ENCODE results near the gene VPS8. TPM values are rescaled to one million over a fixed set of nuclear protein-coding genes. Genes with fewer than 3 reads are reported as not detected.

VPS8 gene
- total and polyA plus RNA-seq, 9 of the 15 experiments (the other 6 are each of a cell fraction or from before 2014, with no cell fraction given): 7.2 to 41.0 (median 28.3) TPM

DNA sequence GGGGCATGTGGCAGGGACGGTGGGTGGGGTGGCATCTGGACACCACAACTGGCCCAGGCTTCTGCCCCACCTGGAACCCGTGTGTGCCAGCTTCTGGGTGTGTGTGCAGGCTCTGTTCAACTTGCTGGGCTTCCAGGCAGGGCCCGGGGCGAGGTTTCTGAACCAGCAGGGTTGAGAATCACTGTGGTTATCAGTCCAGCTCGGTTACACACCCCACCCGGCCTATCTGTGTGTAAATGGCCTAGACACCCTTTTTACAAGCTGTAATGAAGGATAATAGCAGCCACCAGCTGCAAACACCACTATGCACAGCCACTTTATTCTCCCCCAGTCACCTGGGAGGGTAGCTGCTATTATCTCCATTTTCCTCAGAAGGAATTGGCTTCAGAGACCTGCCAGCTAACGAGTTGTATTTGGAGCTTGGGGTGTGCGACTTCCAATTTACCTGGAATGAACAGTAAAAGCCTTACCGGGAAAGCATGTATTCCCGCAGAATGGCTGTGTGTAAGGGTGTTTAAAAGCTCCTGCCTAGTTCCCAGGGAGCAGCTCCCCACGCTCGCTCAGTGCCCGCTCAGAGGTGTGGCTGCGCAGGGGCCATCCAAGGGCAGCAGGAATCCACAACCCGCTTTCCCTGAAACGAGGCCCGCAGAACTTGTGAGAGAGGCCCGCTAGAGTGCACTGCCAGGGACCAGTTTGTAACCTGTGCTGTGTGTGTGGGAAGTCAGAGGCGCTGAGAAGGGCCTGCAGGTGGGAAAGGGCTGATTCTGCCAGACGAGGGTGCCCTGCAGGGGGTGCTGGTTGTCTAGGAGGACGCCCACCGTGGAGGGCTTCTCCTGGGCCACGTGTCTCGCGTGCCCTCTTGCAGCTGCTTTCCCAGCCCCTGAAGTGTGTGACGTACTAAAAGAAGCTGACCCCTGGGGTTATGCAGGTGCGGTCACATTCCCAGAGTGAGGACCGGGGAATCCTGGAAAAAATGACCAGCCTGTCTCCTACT, 257.4 kb downstream of the VPS8 start:
- ATAC-seq: peak; percentile 21; the same call in 2 of the 3 replicates
- TF ChIP-seq, protein P1, sequence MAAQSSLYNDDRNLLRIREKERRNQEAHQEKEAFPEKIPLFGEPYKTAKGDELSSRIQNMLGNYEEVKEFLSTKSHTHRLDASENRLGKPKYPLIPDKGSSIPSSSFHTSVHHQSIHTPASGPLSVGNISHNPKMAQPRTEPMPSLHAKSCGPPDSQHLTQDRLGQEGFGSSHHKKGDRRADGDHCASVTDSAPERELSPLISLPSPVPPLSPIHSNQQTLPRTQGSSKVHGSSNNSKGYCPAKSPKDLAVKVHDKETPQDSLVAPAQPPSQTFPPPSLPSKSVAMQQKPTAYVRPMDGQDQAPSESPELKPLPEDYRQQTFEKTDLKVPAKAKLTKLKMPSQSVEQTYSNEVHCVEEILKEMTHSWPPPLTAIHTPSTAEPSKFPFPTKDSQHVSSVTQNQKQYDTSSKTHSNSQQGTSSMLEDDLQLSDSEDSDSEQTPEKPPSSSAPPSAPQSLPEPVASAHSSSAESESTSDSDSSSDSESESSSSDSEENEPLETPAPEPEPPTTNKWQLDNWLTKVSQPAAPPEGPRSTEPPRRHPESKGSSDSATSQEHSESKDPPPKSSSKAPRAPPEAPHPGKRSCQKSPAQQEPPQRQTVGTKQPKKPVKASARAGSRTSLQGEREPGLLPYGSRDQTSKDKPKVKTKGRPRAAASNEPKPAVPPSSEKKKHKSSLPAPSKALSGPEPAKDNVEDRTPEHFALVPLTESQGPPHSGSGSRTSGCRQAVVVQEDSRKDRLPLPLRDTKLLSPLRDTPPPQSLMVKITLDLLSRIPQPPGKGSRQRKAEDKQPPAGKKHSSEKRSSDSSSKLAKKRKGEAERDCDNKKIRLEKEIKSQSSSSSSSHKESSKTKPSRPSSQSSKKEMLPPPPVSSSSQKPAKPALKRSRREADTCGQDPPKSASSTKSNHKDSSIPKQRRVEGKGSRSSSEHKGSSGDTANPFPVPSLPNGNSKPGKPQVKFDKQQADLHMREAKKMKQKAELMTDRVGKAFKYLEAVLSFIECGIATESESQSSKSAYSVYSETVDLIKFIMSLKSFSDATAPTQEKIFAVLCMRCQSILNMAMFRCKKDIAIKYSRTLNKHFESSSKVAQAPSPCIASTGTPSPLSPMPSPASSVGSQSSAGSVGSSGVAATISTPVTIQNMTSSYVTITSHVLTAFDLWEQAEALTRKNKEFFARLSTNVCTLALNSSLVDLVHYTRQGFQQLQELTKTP (IDR thresholded peaks at IDR 0.05; ENCODE audit: low read depth in 1 of 2, partially characterized antibody in 2 of 2): no peak
- TF ChIP-seq, protein P2, sequence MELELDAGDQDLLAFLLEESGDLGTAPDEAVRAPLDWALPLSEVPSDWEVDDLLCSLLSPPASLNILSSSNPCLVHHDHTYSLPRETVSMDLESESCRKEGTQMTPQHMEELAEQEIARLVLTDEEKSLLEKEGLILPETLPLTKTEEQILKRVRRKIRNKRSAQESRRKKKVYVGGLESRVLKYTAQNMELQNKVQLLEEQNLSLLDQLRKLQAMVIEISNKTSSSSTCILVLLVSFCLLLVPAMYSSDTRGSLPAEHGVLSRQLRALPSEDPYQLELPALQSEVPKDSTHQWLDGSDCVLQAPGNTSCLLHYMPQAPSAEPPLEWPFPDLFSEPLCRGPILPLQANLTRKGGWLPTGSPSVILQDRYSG (tag; conservative IDR thresholded peaks at IDR 0.05; ENCODE audit: low read depth): no peak
- TF ChIP-seq ZNF668 (CRISPR knock-in tag; IDR thresholded peaks at IDR 0.05) (no peak), SMAD4 (CRISPR knock-in tag; conservative IDR thresholded peaks at IDR 0.05) (0 out of 2 replicates have a peak, but pooled peaks have one; percentile 13), CBFA2T2 (conservative IDR thresholded peaks at IDR 0.05) (peak; percentile 55), BRD9 (IDR thresholded peaks at IDR 0.05; ENCODE audit: low read depth, partially characterized antibody) (no peak), ARID1B (IDR thresholded peaks at IDR 0.05) (peak; percentile 7; the same call in 1 of the 2 replicates), ZFX (CRISPR knock-in tag; IDR thresholded peaks at IDR 0.05) (no peak), RBM22 (IDR thresholded peaks at IDR 0.05; ENCODE audit: low read depth, low read length, poor library complexity, severe bottlenecking) (no peak), TAL1 (IDR thresholded peaks at IDR 0.05) (peak; percentile 45; the same call in 1 of the 2 replicates), POLR2AphosphoS5 (IDR thresholded peaks at IDR 0.05; ENCODE audit: control insufficient read depth, insufficient read depth, low read depth, low read length) (0 out of 2 replicates have a peak, but pooled peaks have one; percentile 24), CBFA2T3 (IDR thresholded peaks at IDR 0.05) (peak; percentile 70)
- TF ChIP-seq, protein P3, sequence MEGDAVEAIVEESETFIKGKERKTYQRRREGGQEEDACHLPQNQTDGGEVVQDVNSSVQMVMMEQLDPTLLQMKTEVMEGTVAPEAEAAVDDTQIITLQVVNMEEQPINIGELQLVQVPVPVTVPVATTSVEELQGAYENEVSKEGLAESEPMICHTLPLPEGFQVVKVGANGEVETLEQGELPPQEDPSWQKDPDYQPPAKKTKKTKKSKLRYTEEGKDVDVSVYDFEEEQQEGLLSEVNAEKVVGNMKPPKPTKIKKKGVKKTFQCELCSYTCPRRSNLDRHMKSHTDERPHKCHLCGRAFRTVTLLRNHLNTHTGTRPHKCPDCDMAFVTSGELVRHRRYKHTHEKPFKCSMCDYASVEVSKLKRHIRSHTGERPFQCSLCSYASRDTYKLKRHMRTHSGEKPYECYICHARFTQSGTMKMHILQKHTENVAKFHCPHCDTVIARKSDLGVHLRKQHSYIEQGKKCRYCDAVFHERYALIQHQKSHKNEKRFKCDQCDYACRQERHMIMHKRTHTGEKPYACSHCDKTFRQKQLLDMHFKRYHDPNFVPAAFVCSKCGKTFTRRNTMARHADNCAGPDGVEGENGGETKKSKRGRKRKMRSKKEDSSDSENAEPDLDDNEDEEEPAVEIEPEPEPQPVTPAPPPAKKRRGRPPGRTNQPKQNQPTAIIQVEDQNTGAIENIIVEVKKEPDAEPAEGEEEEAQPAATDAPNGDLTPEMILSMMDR (IDR thresholded peaks at IDR 0.05 in 2 of 3, conservative IDR thresholded peaks at IDR 0.05 in 1 of 3; ENCODE audit: insufficient read depth in 2 of 3, low read depth in 1 of 3, low read length in 3 of 3): peak in 2 of 3 experiments; percentile 26 to 39; a peak in 1 of 6 replicates

More for the DNA sequence above, 257.4 kb downstream of the VPS8 start:
- peaks cover 6 to 45% of the 10 kb centered on the region in 2 experiments; a peak in 3 of 5 replicates for H3K27me3 ChIP-seq (ENCODE audit: control insufficient read depth in 2 of 2, insufficient read depth in 2 of 2, low read length in 2 of 2)
- in situ Hi-C loops (cut with MboI) (no loop called here), intact Hi-C loops (cut with micrococcal nuclease) (loop anchor here (5.0 kb wide), 1 partner anchor 192 kb away; no protein-coding TSS in a partner anchor)
- no peaks in the 10 kb centered on the region for H3K79me2 ChIP-seq (ENCODE audit: control insufficient read depth, insufficient read depth, low read length)
- CTCF ChIA-PET (ENCODE audit: low intra/inter-chr PET ratio): no interaction called here
- no TSS peak for BruUV-seq (replicated peaks)
- H3K4me1 ChIP-seq (replicated peaks in 1 of 2; ENCODE audit: control insufficient read depth in 2 of 2, insufficient read depth in 2 of 2, low read length in 2 of 2): peaks cover 4 to 19% of the 10 kb centered on the region in 2 experiments; a peak in 4 of 5 replicates
- peaks cover 3% of the 10 kb centered on the region for H3K9me1 ChIP-seq (ENCODE audit: control insufficient read depth, insufficient read depth, low read length)
- H3K4me2 ChIP-seq (ENCODE audit: insufficient read depth, low read length): no peak overlapping the region
- no peaks in the 10 kb centered on the region for H3K36me3 ChIP-seq (ENCODE audit: control insufficient read depth, insufficient read depth, low read length)
- POLR2A ChIA-PET: no interaction called here
- WGBS (ENCODE audit: insufficient coverage, low coverage, missing lambda C conversion rate): 41% methylated on average over 25 of the region's 28 CpGs
- DNase-seq (ENCODE audit: extremely low read depth in 1 of 4, low spot score in 3 of 4) (peak in 1 of 4 experiments; percentile 22), FAIRE-seq (no peak)
- no peaks in the 10 kb centered on the region for H3K9me3 ChIP-seq (replicated peaks; ENCODE audit: control insufficient read depth, insufficient read depth, low read depth, low read length)
- no peaks in the 10 kb centered on the region for H4K20me1 ChIP-seq (replicated peaks; ENCODE audit: control insufficient read depth, insufficient read depth, low read length)
- no peak overlapping the region for H3K4me3 ChIP-seq
- no peak overlapping the region for H2AFZ ChIP-seq (ENCODE audit: low read depth, low read length)
- H3K9ac ChIP-seq (ENCODE audit: insufficient read depth in 1 of 2, low read depth in 2 of 2, low read length in 2 of 2): no peak overlapping the region; a peak in 1 of 4 replicates
- H3K27ac ChIP-seq (ENCODE audit: extremely low read depth, low read depth, low read length): no peak overlapping the region

Measured in K562 (cell line).